ENCODE data around the gene DOK7.

Gene DOK7

DNA sequence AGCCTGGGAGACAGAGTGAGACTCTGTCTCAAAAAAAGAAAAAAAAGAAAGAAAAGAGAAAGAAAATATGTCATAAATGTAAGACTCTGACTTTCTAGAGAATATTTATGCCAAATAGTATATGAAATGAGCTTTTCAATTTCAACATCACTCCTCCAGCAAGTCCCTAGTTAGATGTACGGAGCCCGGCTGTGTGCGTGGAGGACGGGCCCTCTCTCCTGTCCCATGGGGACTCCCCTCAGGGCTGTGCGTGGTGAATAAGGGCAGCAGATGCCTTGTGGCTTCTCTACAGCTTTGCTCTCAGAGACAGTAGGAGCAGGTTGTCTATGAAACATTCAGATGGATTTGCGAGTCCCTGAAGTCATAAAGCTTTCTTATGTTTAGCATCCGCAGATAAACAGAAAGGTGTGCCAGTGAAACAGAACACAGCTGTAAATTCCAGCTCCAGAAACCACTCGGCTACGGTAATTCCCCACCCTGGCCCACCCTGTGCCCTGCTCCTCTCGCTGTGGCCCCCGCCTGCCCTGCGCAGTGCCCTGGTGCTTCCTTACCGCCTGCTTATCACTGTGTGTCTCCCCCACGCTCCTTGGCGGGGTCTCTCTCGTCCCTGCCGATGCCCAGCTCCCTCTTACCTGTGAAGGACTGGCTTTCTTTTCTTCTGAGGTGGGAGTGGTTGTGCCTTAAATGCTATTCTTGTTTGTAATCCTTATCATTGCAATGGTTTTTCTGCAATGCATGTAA is 35.2 kb upstream of the DOK7 start:
- DNase-seq (ENCODE audit: low spot score), result no peak

DNA sequence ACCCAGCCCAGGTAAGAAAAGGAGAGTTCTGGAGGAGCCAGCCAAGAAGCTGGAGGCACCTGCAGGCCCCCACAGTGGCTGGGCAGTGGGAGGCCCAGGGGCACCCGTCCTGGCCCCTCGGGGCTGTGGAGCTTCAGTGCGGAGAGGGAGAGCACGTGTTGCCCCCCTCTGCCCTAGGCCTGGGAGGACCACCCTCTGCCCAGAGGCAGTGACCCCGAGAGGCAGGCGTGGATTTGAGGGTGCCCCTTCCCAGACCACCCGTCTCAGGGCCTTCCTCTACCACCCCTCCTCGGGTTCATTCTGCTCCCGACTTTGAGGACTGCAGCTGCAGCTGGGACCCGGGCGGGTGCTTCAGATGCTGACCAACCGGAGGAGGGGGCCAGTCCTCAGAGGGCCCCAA is 33.5 kb upstream of the DOK7 start:
- DNase-seq (ENCODE audit: low spot score), result no peak

DNA sequence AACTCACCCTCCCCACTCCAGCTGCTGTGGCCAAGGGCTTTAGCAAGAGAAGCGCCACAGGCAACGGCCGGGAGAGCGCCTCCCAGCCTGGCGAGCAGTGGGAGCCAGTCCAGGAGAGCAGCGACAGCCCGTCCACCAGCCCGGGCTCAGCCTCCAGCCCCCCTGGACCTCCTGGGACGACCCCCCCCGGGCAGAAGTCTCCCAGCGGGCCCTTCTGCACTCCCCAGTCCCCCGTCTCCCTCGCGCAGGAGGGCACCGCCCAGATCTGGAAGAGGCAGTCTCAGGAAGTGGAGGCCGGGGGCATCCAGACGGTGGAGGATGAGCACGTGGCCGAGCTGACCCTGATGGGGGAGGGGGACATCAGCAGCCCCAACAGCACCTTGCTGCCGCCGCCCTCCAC is 32.6 kb upstream of the DOK7 start:
- DNase-seq (ENCODE audit: low spot score), result no peak

DNA sequence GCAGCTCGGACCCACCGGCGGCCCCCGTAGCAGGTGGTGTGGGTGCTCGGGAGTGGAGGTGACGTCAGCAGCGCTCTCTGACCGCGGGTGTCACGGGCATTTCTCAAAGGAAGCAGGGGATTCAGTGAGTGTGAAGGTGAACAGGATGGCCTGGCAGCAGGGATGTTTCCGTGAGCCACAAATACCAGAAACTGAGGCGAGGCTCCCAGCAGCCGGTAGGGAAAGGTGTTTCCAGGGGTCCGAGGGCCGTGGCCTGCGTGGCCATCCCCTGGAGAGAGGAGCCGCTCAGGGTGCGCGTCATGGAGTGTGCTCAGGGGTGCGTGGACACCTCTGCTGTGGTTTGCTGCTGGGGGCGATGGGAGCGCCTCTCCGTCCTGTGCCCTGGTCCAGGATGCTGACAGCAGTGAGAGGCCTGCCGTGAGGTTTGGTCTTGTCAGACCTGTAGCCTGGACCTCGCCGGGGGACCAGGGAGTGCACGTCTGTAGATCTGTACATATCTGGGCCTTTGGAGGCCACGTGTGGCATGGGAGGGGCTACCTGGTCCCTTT is 31.6 kb upstream of the DOK7 start:
- no peak for DNase-seq (ENCODE audit: low spot score)

DNA sequence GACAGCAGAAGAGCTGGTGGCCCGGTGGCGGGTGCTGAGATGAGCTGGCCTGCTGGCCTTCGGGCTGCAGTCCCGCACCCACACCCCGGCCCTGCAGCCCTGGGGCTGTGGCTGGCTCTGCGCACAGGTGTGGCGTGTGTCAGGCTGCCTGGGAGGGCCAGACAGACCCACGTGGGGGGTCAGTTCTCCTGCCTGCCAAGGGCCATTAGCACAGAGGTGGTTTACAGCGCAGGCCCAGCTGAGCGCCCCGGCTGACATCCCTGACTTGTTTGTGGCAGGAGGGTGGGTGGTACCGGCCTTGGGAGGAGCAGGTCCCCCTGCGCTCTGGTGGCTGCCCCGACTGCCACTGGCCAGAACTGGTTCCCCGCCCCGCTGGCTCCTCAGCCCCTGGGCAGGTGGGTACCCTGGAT is 30.7 kb upstream of the DOK7 start:
- DNase-seq (ENCODE audit: low spot score), result no peak

DNA sequence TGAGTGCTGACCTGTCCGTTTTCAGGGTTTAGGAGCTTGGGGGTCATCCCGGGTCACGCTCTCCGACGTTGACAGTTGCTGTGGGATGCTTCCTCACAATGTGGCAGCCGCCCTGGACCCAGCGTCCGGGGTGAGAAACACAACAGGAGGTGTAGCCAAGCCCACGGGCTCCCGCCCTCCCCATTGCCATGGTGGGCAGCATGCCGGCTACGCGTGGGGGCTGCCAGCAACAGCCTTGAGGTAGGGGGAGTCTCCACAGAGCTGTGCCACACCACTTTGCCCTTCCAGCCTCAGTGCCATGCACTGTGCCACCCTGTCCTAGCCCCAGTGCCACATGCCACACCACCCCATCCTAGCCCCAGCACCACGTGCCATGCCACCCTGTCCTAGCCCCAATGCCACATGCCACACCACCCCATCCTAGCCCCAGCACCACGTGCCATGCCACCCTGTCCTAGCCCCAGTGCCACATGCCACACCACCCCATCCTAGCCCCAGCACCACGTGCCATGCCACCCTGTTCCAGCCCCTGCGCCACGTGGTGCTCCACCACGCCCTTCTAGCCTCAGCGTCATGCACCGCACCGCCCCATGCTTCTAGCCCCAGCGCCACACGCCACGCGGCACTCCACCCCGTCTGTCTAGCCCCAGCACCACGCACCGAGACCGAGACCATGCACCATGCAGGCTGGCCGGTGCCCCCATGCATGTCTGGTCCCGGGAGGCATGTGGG is 29.8 kb upstream of the DOK7 start:
- DNase-seq (ENCODE audit: low spot score), result no peak

DNA sequence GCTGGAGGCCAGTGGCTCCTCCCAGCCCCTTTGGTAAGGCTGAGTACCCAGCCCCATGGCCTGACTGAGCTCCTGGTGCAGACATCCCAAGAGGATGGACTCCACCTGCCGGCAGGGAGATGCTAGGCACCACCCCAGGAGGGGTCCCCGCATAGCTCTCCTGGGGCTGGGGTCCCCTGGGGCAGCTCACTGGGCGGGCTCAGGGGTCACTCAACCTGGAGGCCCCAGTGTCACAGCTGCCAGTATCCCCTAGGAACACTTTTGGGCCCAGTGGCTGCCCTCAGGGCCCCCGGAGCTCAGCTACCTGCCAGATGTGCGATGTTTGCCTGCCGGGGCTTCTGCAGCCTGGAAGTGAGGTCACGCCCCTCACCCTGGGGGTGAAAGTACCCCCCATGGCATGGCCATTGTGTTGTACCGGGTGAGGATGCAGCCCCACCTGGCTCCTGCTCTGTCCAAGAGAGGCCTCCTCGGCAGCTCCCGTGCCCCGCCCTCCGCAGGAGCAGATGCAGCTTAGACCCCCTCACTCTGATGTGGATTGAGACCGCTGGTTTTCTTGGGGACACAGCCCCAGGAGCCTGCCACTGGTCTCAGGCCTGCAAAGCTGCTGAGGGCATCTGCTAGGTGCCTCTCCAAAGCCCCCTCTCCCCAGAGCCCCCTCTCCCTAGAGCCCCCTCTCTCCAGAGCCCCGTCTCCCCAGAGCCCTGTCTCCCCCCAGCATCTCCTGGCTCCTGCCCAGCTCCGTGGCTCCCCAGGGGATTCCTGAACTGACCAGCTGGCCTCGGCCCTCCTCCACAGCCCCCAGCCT is 28.0 kb upstream of the DOK7 start:
- DNase-seq (ENCODE audit: low spot score), result no peak

DNA sequence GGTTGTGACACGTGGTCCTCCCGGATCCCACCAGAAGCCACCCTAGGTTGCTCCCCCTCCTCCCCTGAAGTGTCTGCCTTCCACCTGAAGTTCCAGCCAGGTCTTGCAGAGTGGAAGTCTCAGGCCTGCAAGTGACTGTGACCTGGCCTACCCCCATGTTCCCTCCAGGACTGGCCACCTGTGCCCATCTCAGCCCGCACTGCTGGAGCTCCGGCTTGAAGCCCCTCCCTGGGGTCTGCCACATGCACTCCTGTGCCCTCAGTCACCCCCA is 27.5 kb upstream of the DOK7 start:
- no peak for DNase-seq (ENCODE audit: low spot score)

DNA sequence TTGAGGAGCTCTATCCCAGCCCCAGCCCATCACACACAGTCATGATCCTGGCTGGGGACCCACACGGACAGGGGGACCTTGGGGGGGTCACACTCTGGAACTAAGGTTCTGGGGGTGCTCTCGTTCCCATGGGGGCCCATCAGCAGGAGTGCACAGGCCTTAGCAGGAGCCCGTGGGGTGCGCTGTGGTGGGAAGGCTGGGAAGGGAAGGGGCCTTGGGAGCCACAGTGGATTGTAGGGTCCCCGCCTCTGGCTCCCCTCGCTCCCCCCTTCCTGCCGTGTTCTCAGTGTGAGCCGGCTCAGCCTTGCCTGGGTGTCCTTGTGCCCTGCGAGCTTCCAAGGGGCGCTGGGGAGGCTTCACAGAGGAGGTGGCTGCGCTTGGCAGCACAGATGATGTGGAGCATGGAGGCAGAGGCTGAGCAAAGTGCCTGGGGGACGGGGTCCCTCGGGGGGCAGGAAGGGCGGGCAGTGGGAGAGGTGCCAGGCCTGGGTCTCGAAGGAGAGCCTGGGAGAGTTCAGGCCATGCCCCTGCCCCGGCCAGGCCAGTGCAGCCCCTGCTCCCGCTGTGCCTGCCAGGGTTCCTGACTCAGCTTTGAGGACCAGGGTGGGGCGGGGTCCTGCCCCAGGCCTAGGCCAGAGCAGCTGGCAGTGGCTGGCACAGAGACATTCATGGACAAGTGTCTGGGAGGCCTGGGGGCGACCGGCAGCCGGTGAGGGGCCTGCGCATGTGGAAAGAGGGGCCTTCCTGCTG is 26.9 kb upstream of the DOK7 start:
- DNase-seq (ENCODE audit: low spot score), result peak; percentile 13

DNA sequence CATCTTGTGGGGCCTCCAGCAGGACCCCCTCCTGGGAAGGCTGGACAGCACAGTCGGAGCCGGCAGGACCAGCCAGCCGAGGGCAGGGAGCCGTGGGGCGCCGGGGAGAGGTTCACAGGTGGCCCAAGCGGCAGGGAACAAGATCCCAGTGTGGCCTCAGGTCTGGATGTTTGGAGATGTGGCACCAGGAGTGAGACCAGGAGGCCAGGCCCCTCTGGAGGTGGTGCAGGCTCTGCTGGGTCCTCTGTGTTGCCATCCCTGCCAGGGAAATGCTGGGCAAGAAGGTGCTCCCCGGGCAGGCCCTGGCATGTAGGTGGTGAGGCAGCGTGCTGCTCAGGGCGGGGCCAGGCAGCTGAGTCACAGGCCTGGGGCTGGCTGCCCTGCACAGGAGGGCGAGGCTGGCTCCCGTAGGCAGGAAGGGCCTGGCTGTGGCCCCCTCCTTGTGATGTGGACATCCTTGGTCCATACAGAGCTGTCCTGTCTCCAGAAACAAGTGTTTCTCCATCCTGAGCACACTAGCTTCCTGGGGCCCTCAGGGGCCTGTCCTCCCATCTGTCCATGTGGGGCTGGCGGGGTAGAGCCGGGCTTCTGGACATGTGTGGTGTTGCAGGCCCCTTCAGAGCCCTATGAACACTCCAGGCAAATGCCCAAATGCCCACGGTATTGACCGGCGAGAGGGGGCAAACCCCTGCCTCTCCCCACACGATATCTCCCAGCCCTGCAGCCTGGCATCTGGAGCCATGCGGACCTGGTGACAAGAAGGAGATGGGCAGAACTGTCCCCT is 26.1 kb upstream of the DOK7 start:
- DNase-seq (ENCODE audit: low spot score), result peak; percentile 77

DNA sequence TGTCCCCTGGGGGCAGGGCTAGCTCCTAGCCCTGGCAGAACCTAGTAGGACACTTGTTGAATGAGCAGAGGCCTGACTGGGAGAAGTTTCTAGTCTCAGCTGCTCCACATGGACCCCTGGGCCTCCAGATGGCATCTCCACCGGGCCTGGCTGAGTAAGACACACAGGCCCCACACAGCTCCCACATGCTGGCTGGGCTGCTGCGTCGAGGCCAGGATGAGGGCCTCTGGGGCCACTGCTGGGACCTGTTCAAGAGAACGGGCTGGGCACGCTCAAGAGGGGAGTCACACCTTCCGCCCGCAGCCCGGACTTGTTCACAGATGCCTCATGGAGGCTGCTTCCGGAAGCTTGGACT is 25.5 kb upstream of the DOK7 start:
- no peak for DNase-seq (ENCODE audit: low spot score)

DNA sequence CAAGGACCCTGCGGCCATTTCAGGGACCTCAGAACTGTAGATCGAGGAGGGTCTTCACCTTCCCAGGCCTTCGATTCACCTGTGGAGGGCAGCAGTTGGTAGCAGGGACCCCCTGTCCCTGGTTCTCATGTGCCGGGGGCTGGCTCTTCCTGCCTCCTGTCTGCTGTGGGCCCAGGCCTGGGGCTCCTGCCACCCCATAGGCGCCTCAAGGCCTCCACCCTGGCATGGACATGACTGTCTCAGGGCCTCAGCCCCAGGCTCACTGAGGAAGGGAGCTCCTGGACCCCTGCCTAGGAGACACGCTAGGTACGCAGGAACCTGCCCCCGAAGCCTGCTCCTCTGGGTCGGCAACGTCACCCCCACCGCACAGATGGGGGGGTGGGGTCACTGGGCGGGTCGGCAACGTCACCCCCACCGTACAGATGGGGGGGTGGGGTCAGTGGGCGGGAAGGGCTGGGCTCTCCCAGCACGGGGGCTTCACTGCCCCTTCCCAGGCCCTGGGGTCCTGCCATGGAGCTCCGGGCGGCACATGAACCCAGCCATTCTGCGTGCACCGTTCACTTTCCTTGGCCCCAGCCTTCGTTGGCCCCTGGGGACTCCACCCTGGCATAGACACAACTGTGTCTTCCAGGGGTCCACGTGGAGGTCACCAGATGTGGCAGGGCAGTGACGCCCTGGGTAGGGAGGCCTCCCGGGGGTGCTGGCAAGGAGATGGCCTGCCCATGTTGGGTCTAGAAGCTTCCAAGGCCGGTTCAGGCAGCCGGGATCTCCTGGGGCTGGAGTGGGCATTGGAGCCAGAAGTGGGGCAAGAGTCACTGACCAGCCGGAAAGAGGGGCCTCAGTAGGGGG is 24.9 kb upstream of the DOK7 start:
- no peak for DNase-seq (ENCODE audit: low spot score)

DNA sequence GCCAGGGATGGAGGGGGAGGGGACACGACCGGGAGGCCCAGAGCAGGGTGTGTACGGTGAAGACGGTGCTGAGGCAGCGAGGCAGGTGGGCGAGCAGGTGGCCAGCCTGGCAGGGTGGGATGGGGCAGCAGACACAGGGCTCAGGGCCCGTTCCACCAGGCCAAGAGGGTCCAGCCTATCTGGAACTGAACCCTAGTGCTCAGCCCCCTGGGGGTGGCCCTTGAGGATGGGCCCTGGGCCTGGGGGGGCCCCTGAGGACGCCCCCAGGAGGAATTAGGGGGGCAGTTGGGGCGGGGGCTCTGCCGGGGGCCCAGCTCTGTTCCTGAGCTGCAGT is 24.3 kb upstream of the DOK7 start:
- no peak for DNase-seq (ENCODE audit: low spot score)

DNA sequence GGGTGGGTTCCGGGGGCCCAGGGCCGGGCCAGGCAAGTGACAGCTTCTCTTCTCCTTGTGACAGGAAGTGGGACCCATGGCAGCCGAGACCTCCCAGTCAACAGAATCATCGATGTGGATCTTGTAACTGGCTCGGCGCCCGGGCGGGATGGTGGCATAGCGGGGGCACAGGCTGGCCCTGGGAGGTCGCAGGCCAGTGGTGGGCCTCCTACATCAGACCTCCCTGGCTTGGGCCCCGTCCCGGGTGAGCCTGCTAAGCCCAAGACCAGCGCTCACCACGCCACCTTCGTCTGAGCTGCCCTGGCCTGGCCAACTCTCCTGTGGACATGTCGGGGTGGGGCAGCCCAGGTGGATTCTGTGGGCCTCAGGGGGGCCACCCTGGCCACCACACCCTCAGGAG is 23.7 kb upstream of the DOK7 start:
- DNase-seq (ENCODE audit: low spot score), result no peak

DNA sequence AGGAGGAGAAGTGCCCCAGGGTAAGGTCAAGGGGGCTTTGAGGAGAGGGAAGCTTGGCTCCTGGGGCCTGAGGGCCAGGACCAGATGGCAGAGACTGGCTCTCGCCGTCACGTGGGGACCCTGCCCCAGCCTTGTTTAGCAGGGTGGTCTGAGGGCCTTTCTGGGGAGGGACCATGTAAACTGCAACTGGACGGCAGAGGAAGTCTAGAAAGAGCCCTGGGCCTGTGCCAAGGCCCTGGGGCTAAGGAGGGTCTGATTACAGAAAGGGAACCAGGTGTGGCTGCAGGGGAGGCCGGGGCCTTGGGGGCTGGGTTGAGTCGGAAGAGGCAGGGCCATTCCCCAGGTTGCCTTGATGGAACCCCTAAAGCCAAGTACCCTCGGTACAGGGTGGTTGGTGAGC is 23.1 kb upstream of the DOK7 start:
- no peak for DNase-seq (ENCODE audit: low spot score)

DNA sequence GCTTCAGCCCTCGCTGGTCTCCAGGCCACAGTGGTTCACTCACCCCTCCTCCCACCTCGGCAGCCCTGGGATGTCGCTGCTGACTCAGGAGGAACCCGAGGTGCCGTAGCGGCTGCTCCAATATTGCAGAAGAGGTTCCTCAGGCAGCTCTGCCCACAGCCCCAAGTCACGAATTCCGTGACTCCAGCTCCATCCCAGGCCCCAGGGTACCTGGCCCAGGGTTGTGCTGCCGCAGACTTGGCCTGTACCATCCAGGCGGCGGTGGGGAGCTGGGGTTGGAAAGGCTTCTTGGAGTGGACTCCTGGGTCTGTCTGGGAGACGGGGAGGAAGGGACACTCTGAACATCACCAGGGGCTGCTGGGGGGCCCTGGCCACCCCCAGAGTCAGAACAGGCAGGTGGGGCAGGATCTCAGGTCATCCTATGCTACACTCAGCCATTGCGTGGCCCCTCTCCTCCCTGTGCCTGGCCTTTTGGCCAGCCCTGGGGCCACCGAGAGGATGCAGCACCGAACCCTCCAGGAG is 22.1 kb upstream of the DOK7 start:
- DNase-seq (ENCODE audit: low spot score), result no peak

DNA sequence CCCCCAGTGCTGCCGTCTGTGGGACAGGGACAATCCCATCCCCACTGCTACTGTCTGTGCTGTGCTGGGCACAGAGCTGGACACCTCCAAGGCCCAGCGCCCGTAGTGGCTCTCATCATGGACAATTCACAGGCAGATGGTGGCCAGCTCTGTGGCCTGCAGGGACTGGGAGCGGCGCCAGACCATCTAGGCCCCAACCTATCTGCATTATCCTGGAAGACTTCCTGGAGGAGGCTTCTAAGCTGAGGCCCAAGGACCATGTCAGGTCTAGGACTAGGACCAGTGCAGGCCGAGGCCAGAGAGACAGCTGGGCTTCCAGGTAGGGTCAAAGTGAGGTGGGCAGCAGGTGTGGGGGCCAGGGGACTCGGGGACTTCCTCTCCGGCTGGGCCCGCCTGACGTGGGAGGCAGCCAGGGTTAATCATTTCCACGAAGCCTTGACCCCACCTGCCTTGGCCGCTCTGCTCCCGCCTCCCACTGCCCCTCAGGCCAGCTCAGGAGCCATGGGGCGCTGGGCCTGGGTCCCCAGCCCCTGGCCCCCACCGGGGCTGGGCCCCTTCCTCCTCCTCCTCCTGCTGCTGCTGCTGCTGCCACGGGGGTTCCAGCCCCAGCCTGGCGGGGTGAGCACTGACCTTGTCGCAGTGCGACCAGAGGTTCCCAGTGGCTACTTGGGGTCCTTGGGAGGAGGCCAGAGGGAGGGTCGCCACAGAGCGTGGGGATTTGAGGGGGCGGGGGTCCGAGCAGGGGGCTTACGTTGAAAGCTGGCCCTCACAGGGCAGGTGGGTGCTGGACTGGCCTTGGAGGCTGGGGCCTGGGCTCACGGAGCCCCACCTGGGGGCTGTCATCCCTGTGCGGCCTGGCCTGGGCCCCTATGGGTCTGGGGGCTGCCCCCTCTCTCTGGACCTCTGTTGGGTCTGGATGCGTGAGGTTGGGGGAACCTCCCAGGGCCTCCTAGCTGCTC is 21.3 kb upstream of the DOK7 start, which contains the start of gene HGFAC:
TSS of gene HGFAC (plus strand) at position 468 of the 959 bp plus-strand sequence. CDS start at position 502, 34 bp downstream.
- no peak for DNase-seq (ENCODE audit: low spot score)

DNA sequence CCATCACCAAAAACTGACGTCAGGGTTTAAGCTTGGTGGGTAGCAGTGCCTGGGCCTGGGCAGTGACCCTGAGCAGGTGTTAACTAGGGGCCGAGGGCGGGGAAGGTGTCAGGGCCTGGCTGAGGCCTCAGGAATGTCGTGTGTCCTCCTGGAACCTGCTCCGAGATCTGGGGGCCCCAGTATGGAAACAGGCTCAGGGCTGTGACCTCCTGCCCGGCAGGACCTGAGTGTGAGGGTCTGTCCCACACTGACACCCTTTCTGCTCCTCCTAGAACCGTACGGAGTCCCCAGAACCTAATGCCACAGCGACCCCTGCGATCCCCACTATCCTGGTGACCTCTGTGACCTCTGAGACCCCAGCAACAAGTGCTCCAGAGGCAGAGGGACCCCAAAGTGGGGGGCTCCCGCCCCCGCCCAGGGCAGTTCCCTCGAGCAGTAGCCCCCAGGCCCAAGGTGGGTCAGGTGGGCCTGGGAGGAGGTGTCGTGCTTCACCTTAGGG is 20.6 kb upstream of the DOK7 start:
- DNase-seq (ENCODE audit: low spot score), result no peak

All from hematopoietic multipotent progenitor cell treated with erythropoietin and hydrocortisone succinate and interleukin-3 and kit ligand, for 15 days (in vitro differentiated cells).